ENCODE data around the gene HTRA3. TPM values are rescaled to one million over a fixed set of nuclear protein-coding genes. Genes with fewer than 3 reads are reported as not detected.

The HTRA3 gene
- total and polyA plus RNA-seq, 2 of the 8 experiments (the other 6 are each of a cell fraction or from before 2014, with no cell fraction given): 3.2 to 5.8 TPM

DNA sequence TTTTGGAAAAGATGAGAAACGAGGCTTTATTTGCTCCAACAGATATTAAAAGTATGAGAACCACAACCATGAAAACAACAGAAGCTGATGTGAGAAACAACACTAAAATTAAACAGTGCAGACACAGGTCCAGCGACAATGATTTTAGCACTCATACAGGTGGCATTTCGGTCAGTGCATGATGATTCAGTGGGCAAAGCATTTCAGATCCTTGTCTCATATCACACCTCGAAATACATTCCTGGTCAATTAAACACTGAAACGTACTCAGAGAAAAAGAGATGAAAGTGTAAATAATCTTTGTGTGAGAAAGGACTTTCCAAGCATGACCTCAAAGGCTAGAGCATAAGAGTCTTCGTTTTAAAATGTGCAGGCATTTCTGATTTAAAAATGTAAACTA, 85.8 kb downstream of the HTRA3 start (continued):
- TF ChIP-seq POLR2AphosphoS5 (IDR thresholded peaks at IDR 0.05; ENCODE audit: low read depth, low read length) (no peak), BCL11A (IDR thresholded peaks at IDR 0.05; ENCODE audit: low read depth in 2 of 2, low read length in 2 of 2) (no peak), CREB1 (IDR thresholded peaks at IDR 0.05) (no peak), EP300 (IDR thresholded peaks at IDR 0.05; ENCODE audit: borderline replicate concordance in 1 of 2, low read depth in 2 of 2, low read length in 2 of 2) (no peak), ASH2L (IDR thresholded peaks at IDR 0.05; ENCODE audit: low read length) (no peak), BACH1 (IDR thresholded peaks at IDR 0.05; ENCODE audit: low read length) (no peak), YY1 (IDR thresholded peaks at IDR 0.05; ENCODE audit: low read depth, low read length) (no peak)

Data from H1 (cell line).